VCaP (cell line): ENCODE data around the gene ANKRD11.
"Not testable (repeated sequence)": the region's sequence is repeated elsewhere in the genome, so short reads cannot be mapped to it uniquely, and the experiment has no call there.

ENCODE experiments used
- H3K27ac ChIP-seq: fragments of 450-650 bp; 2 replicates; pipeline ENCODE4 v1.5.1; 2017
- CTCF ChIP-seq: fragments of 450-650 bp; conservative IDR thresholded peaks from 2 replicates; pipeline ENCODE4 v1.5.1; 2017; ENCODE audit warnings: mild to moderate bottlenecking, moderate library complexity

The ANKRD11 gene

GRCh38 chr16:89272631-89273030, 217.7 kb downstream of the ANKRD11 start:
- no peak for TF ChIP-seq CTCF
- no peak overlapping the region for H3K27ac ChIP-seq

GRCh38 chr16:89270666-89271345, 219.6 kb downstream of the ANKRD11 start:
- TF ChIP-seq CTCF: no peak
- no peak overlapping the region for H3K27ac ChIP-seq

DNA sequence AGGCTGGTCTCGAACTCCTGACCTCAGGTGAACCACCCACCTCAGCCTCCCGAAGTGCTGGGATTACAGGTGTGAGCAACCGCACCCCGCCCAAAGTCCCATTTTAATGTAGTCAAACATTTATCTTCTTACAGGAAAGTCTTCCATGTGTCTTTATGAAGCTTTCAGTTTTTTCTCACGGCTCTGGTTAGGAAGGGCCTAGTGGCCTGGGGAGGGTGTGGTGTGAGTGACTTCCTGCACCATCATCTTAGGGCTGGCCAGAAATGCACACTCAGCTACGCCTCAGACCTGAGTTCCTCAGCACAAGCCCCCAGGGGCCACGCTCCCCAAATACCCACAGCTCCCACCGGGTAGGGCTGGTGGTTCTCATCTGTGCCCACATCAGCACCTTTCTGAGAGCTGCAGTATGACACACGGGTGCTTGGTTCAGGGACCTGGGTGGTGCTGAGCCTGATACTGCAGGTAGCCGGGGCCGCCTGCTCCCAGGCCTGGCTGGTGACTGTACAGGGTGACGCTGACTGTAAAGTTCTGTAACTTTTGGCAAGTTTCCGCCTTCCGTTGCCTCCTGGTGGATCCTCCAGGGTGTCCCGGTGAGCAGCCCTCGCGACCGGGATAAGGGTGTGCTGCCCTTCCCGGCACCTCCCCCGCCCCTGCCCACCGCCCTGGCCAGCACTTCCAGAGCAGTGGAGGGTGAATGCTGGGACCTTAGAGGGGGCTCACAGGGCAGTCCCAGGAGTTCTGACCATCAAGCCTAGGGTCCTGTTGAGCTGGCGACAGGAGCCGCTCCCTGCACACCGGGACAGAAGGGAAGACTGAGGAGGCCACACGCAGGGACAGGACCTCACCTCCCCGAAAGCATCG, 220.3 kb downstream of the ANKRD11 start:
- TF ChIP-seq CTCF: no peak

DNA sequence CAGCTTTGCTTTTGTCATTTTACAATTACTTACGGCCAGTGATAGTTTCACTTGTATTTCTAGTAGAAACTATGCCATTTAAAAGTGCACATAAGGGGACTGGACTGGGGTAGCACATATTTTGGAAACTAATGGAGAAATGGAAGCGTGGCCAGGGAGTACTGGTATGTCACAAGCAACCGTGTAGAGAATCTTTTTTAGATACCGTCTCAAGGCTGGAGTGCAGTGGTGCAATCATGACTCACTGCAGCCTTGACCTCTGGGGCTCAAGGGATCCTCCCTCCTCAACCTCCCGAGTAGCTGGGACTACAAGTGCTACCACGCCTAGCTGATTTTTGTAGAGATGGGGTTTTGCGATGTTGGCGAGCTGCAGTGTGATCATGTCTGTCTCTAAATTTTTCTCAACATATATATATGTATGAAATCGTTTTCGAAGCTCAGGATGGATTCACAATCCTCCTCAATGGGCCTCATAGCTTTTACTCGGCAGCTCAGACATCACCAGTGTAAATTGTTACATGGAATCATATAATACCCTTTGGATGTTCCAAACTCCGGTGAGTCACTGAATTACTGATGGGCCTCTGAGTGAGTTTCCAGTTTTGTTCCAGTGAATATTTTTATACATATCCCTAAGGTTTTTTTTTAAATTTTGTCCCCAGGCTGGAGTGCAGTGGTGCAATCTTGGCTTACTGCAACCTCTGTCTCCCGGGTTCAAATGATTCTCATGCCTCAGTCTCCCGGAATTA, 221.2 kb downstream of the ANKRD11 start:
- H3K27ac ChIP-seq: no peak overlapping the region
- no peak for TF ChIP-seq CTCF

More for the DNA sequence above, 220.3 kb downstream of the ANKRD11 start:
- H3K27ac ChIP-seq: no peak overlapping the region

DNA sequence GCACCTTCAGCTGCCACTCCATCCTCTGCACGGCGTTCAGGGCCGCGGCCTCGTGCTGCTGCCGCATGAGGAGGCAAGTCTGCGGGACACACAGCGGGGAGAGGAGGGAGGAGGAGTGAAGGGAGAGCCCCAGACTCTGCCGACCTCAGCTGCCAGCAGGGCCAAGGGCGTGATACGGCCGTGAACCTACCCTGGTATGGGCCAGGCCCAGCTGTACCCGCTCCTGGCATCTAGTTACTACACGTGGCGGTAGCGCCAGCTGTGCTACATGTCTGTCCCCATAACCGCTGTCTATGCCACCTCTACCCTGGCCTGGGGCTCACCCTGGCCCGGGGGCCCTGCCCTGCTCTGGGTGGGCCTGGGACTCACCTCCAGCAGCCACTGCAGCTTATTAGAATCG, 221.8 kb downstream of the ANKRD11 start:
- TF ChIP-seq CTCF: no peak
- no peak overlapping the region for H3K27ac ChIP-seq

GRCh38 chr16:89267746-89268145, 222.6 kb downstream of the ANKRD11 start:
- not testable (repeated sequence) for H3K27ac ChIP-seq

DNA sequence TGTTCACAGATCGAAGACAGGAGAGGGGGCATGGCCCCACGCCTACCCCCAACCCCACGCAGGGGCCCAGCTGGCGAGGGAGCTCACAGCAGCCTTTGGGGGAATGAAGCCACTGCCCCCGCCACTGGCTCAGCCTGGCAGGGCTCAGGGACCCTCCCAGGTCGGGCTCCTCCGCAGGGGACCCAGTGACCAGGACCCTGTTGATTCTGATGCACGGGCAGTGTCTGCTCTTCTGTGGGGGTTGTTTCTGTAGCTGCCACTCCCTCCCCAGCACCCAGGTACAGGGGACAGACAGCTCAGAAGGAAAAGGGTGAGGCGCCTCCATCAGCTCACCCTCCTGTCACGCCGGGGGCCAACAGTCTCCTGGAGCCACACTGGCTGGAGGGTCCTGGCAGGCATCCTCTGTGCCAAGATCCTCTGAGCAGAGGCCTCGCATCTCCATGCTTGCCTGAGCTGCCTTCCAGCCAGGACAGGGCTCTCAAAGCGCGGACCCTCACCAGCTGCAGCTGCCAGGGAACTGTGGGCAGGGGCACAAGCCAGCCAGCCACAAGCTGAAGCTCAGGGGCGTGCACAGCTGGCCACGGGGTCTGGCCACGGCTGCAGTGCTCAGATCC, 223.7 kb downstream of the ANKRD11 start:
- no peak overlapping the region for H3K27ac ChIP-seq
- TF ChIP-seq CTCF: no peak
